ENCODE data around the gene ATP7A. TPM values are rescaled to one million over a fixed set of nuclear protein-coding genes. Genes with fewer than 3 reads are reported as not detected.

Gene ATP7A
- total and polyA plus RNA-seq, 2 experiments from 2014 or later, result 3.7 to 13.0 TPM

DNA sequence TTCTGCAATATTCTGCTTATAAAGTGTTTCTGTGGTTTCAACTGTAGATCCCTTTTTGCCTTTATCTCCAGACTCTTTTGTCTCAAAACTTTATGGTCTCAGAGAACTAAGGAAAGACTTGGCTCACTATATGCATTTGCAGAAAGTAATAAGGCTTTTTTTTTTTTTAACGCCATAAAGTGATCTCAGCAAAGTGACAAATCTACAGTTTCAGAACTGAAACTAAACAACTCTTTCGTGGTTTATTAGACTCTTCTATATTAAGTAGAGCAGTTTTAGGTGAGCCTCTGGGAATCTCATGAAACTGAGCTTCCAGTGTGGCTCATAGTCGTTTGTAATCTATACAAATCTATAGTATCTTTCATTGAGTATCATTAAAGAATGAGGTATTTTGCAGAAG is 15.3 kb downstream of the ATP7A start:
- Histone ChIP-seq H3K36me3 (replicated peaks; ENCODE audit: insufficient read depth, low read depth) (no peaks in the 10 kb centered on the region), H2AFZ (no peak overlapping the region), H3K4me2 (peak overlapping the region; percentile 32), H3K9me3 (ENCODE audit: low read depth) (peaks cover 2% of the 10 kb centered on the region), H3K4me3 (no peak overlapping the region), H4K20me1 (ENCODE audit: insufficient read depth, poor library complexity, severe bottlenecking) (no peaks in the 10 kb centered on the region), H3K4me1 (ENCODE audit: insufficient read depth) (no peaks in the 10 kb centered on the region), H3K27ac (no peak overlapping the region), H3K9me2 (replicated peaks; ENCODE audit: insufficient read depth) (no peaks in the 10 kb centered on the region), H3K79me2 (peaks cover 15% of the 10 kb centered on the region), H3K27me3 (no peaks in the 10 kb centered on the region)
- no peak for TF ChIP-seq EZH2 (IDR thresholded peaks at IDR 0.05; ENCODE audit: borderline replicate concordance)
- TF ChIP-seq EZH2phosphoT487 (IDR thresholded peaks at IDR 0.05; ENCODE audit: low read depth, severe bottlenecking, unreplicated experiment), result no peak
- TF ChIP-seq, protein P1, sequence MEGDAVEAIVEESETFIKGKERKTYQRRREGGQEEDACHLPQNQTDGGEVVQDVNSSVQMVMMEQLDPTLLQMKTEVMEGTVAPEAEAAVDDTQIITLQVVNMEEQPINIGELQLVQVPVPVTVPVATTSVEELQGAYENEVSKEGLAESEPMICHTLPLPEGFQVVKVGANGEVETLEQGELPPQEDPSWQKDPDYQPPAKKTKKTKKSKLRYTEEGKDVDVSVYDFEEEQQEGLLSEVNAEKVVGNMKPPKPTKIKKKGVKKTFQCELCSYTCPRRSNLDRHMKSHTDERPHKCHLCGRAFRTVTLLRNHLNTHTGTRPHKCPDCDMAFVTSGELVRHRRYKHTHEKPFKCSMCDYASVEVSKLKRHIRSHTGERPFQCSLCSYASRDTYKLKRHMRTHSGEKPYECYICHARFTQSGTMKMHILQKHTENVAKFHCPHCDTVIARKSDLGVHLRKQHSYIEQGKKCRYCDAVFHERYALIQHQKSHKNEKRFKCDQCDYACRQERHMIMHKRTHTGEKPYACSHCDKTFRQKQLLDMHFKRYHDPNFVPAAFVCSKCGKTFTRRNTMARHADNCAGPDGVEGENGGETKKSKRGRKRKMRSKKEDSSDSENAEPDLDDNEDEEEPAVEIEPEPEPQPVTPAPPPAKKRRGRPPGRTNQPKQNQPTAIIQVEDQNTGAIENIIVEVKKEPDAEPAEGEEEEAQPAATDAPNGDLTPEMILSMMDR (IDR thresholded peaks at IDR 0.05; ENCODE audit: poor library complexity), result no peak
- 71% methylated on average over 3 of the region's 3 CpGs for WGBS (ENCODE audit: low lambda C conversion rate, missing lambda C conversion rate)
- no peak for DNase-seq (ENCODE audit: low spot score)

DNA sequence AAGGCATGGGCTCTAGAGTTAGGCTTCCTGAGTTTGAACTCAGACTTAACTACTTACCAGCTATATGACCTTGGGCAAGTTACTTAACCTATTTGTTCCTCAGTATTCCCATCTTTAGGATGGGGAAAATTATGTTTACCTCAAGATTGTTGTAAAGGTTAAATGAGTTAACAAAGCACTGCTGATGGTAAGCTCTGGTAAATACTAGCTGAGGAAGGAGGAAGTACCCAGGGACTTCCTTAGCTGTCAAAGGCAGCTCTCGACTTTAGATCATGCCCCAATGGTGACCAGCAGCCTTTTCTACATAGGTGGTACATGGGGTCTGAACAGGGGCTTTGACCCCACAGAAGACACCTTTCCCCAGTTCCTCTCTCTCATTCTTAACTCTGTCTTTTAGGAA is 20.1 kb downstream of the ATP7A start:
- Histone ChIP-seq H3K27me3 (no peaks in the 10 kb centered on the region), H3K4me3 (no peak overlapping the region), H3K9me3 (ENCODE audit: low read depth) (no peaks in the 10 kb centered on the region), H3K4me1 (ENCODE audit: insufficient read depth) (no peaks in the 10 kb centered on the region), H3K27ac (no peak overlapping the region), H3K36me3 (replicated peaks; ENCODE audit: insufficient read depth, low read depth) (no peaks in the 10 kb centered on the region), H4K20me1 (ENCODE audit: insufficient read depth, poor library complexity, severe bottlenecking) (no peaks in the 10 kb centered on the region), H3K4me2 (no peak overlapping the region), H3K79me2 (no peaks in the 10 kb centered on the region), H2AFZ (no peak overlapping the region), H3K9me2 (replicated peaks; ENCODE audit: insufficient read depth) (no peaks in the 10 kb centered on the region)
- WGBS (ENCODE audit: low lambda C conversion rate, missing lambda C conversion rate), result 66% methylated on average over 1 of the region's 1 CpG
- DNase-seq (ENCODE audit: low spot score), result no peak
- TF ChIP-seq, protein P1 (IDR thresholded peaks at IDR 0.05; ENCODE audit: poor library complexity), result no peak
- no peak for TF ChIP-seq EZH2 (IDR thresholded peaks at IDR 0.05; ENCODE audit: borderline replicate concordance)
- TF ChIP-seq EZH2phosphoT487 (IDR thresholded peaks at IDR 0.05; ENCODE audit: low read depth, severe bottlenecking, unreplicated experiment), result no peak

DNA sequence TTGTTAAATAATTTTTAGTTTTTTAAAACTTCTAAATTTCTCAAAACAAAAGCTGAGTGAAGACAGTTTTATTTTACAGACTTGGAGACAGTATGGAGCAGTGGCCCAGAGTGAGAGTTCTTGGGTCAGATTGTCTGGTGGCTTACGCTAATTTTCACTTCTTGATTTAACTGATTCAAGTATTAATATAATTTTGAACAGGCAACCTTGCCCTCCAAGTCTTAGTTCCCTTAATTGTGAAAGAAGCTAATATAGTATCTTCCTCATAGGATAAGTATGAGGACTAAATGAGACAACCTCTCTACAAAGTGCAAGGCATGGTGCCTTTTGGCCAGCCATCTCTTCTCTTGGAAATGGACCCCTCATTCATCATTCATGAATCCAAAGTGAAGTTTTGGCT is 25.4 kb downstream of the ATP7A start:
- WGBS (ENCODE audit: low lambda C conversion rate, missing lambda C conversion rate), result 80% methylated on average over 1 of the region's 1 CpG
- Histone ChIP-seq H4K20me1 (ENCODE audit: insufficient read depth, poor library complexity, severe bottlenecking) (no peaks in the 10 kb centered on the region), H3K27me3 (no peaks in the 10 kb centered on the region), H3K9me3 (ENCODE audit: low read depth) (no peaks in the 10 kb centered on the region), H3K27ac (no peak overlapping the region), H3K4me2 (no peak overlapping the region), H2AFZ (no peak overlapping the region), H3K9me2 (replicated peaks; ENCODE audit: insufficient read depth) (no peaks in the 10 kb centered on the region), H3K4me1 (ENCODE audit: insufficient read depth) (no peaks in the 10 kb centered on the region), H3K36me3 (replicated peaks; ENCODE audit: insufficient read depth, low read depth) (no peaks in the 10 kb centered on the region), H3K4me3 (no peak overlapping the region), H3K79me2 (no peaks in the 10 kb centered on the region)
- no peak for DNase-seq (ENCODE audit: low spot score)
- no peak for TF ChIP-seq EZH2phosphoT487 (IDR thresholded peaks at IDR 0.05; ENCODE audit: low read depth, severe bottlenecking, unreplicated experiment)
- TF ChIP-seq EZH2 (IDR thresholded peaks at IDR 0.05; ENCODE audit: borderline replicate concordance), result no peak
- TF ChIP-seq, protein P1 (IDR thresholded peaks at IDR 0.05; ENCODE audit: poor library complexity), result no peak

DNA sequence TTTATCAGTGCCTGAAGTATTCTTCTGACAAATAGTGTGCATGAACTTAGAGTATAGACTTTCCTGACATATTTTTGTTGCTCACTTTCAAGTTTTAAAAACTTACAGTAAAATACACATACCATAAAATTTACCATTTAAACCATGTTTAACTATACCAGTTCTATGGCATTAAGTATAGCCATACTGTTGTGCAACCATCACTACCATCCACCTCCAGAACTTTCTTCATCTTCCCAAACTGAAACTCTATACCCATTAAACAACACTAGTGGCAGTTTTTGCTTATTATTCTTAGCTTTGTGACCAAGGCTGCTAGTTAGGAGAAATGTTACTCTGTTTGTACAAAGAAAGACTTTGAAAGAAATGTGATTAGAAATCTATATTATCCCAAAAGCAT is 25.8 kb downstream of the ATP7A start:
- Histone ChIP-seq H3K9me3 (ENCODE audit: low read depth) (no peaks in the 10 kb centered on the region), H2AFZ (no peak overlapping the region), H3K4me2 (no peak overlapping the region), H3K4me3 (no peak overlapping the region), H3K79me2 (no peaks in the 10 kb centered on the region), H3K36me3 (replicated peaks; ENCODE audit: insufficient read depth, low read depth) (no peaks in the 10 kb centered on the region), H4K20me1 (ENCODE audit: insufficient read depth, poor library complexity, severe bottlenecking) (no peaks in the 10 kb centered on the region), H3K27me3 (no peaks in the 10 kb centered on the region), H3K27ac (no peak overlapping the region), H3K4me1 (ENCODE audit: insufficient read depth) (no peaks in the 10 kb centered on the region), H3K9me2 (replicated peaks; ENCODE audit: insufficient read depth) (no peaks in the 10 kb centered on the region)
- DNase-seq (ENCODE audit: low spot score), result no peak
- TF ChIP-seq, protein P1 (IDR thresholded peaks at IDR 0.05; ENCODE audit: poor library complexity), result no peak
- TF ChIP-seq EZH2phosphoT487 (IDR thresholded peaks at IDR 0.05; ENCODE audit: low read depth, severe bottlenecking, unreplicated experiment) (no peak), EZH2 (IDR thresholded peaks at IDR 0.05; ENCODE audit: borderline replicate concordance) (no peak)

Measured in hepatocyte (in vitro differentiated cells).